K562 (cell line): ENCODE measurements around the gene KCNQ5. TPM values are rescaled to one million over a fixed set of nuclear protein-coding genes. Genes with fewer than 3 reads are reported as not detected.

Source experiments
- ATAC-seq: fragments of 200-7000 bp; cut with Tn5 transposase; 3 replicates; pipeline ENCODE4 v1.9.1; 2020; ENCODE audit warnings: moderate library complexity
- BruUV-seq: library from RNA; stranded (reverse); fragments of 400-500 nt; replicated peaks from 2 replicates; lab custom pipeline; 2021; lab: Mats Ljungman, UMichigan
- CTCF ChIA-PET: fragments of 300-600 bp; formaldehyde crosslinking; extraction: SDS; loops from one replicate; lab custom pipeline; 2021; ENCODE audit warnings: low intra/inter-chr PET ratio; lab: Yijun Ruan, JAX
- POLR2A ChIA-PET: fragments of 300-600, 350-650 bp; sonication (Branson Sonifier 250); formaldehyde crosslinking; extraction: SDS; loops from one replicate; lab custom pipeline; 2021; ENCODE audit warnings: antibody characterized with exemption, inconsistent platforms; lab: Yijun Ruan, JAX
- DNase-seq, 4 experiments: peaks; one replicate each; pipeline versions ENCODE4 v3.0.0 to v3.0.0-alpha.2; 2011 to 2018; ENCODE audit warnings: low spot score in 3 of 4, mixed read lengths in 3 of 4; ENCODE audit errors: extremely low read depth in 1 of 4
- FAIRE-seq: peaks from 2 replicates; lab custom pipeline; 2011; peaks lifted over from hg19 to GRCh38; lab: Jason Lieb, UNC
- H2AFZ ChIP-seq: 2 replicates; pipeline ENCODE4 v1.6.0; 2011; ENCODE audit warnings: low read depth, low read length, control low read depth, inconsistent platforms
- H3K27ac ChIP-seq: fragments of 200-600 bp; 3 replicates; pipeline ENCODE4 v1.8.0; 2011; ENCODE audit warnings: low read depth, mild to moderate bottlenecking, control low read depth, inconsistent platforms, low read length, moderate library complexity, mixed read lengths; ENCODE audit errors: extremely low read depth
- H3K27me3 ChIP-seq, 2 experiments: fragments of 300-600 bp in 1 of 2; 2 replicates in 1 of 2; 3 replicates in 1 of 2; pipeline versions ENCODE4 v1.6.0 to v1.8.0; 2011; ENCODE audit warnings: inconsistent platforms in 2 of 2, low read length in 2 of 2, mild to moderate bottlenecking in 1 of 2, mixed read lengths in 1 of 2, moderate library complexity in 1 of 2; ENCODE audit not compliant: control insufficient read depth in 2 of 2, insufficient read depth in 2 of 2
- H3K36me3 ChIP-seq: fragments of 300-600 bp; 3 replicates; pipeline ENCODE4 v1.8.0; 2011; ENCODE audit warnings: mild to moderate bottlenecking, low read length, inconsistent platforms; ENCODE audit not compliant: control insufficient read depth, insufficient read depth
- H3K4me1 ChIP-seq, 2 experiments: fragments of 200-600 bp in 1 of 2; replicated peaks in 1 of 2; 2 replicates in 1 of 2; 3 replicates in 1 of 2; pipeline versions ENCODE4 v1.5.1 to v1.8.0; 2011; ENCODE audit warnings: inconsistent platforms in 2 of 2, low read length in 2 of 2, mild to moderate bottlenecking in 1 of 2, mixed read lengths in 1 of 2, moderate library complexity in 1 of 2; ENCODE audit not compliant: control insufficient read depth in 2 of 2, insufficient read depth in 2 of 2
- H3K4me2 ChIP-seq: 2 replicates; pipeline ENCODE4 v1.6.1; 2011; ENCODE audit warnings: low read length, control low read depth, inconsistent platforms, mixed read lengths; ENCODE audit not compliant: insufficient read depth
- H3K4me3 ChIP-seq: fragments of 200-600 bp; sonication (generic), shearing (Covaris generic); 2 replicates; pipeline ENCODE4 v1.5.1; 2016; ENCODE audit warnings: control low read depth, inconsistent platforms
- H3K79me2 ChIP-seq: fragments of 200-600 bp; 3 replicates; pipeline ENCODE4 v1.8.0; 2011; ENCODE audit warnings: low read length, inconsistent platforms; ENCODE audit not compliant: control insufficient read depth, insufficient read depth
- H3K9ac ChIP-seq, 2 experiments: 2 replicates each; pipeline versions ENCODE4 v1.6.0 to v1.6.1; 2011; ENCODE audit warnings: low read depth in 2 of 2, low read length in 2 of 2, control low read depth in 1 of 2, inconsistent platforms in 1 of 2, mild to moderate bottlenecking in 1 of 2, mixed read lengths in 1 of 2; ENCODE audit not compliant: insufficient read depth in 1 of 2
- H3K9me1 ChIP-seq: one replicate; pipeline ENCODE4 v1.6.0; 2011; ENCODE audit warnings: inconsistent platforms, mild to moderate bottlenecking, low read length, moderate library complexity; ENCODE audit not compliant: control insufficient read depth, insufficient read depth
- H3K9me3 ChIP-seq: replicated peaks from 2 replicates; pipeline ENCODE4 v1.5.1; 2011; ENCODE audit warnings: low read depth, low read length, inconsistent platforms; ENCODE audit not compliant: control insufficient read depth, insufficient read depth
- H4K20me1 ChIP-seq: replicated peaks from 2 replicates; pipeline ENCODE4 v1.6.1; 2011; ENCODE audit warnings: low read length, inconsistent platforms, mixed read lengths; ENCODE audit not compliant: control insufficient read depth, insufficient read depth
- GABPA ChIP-seq: fragments of 200-800 bp; sonication (Bioruptor generic); conservative IDR thresholded peaks from 2 replicates; pipeline ENCODE4 v1.6.1; 2016; ENCODE audit warnings: low read depth, missing genetic modification characterization, missing compliant biosample characterization
- HLTF ChIP-seq: fragments of 450-650 bp; IDR thresholded peaks from 2 replicates; pipeline ENCODE4 v1.6.1; 2016
- NR3C1 ChIP-seq: sonication (generic); formaldehyde crosslinking; IDR thresholded peaks from 2 replicates; pipeline ENCODE4 v1.8.1; 2022; ENCODE audit warnings: missing genetic modification reagents
- SREBF1 ChIP-seq: fragments of 150-350 bp; IDR thresholded peaks from 2 replicates; pipeline ENCODE4 v1.6.1; 2014; ENCODE audit warnings: antibody characterized with exemption, low read depth, low read length, borderline replicate concordance
- TRIM28 ChIP-seq: fragments of 450-650 bp; IDR thresholded peaks from 2 replicates; pipeline ENCODE4 v1.6.1; 2017
- ZSCAN32 ChIP-seq: fragments of 450-650 bp; formaldehyde crosslinking; IDR thresholded peaks from 2 replicates; pipeline ENCODE4 v1.4.0; 2020; ENCODE audit warnings: mild to moderate bottlenecking, moderate library complexity
- WGBS: fragments of 100-300 bp; shearing (Covaris generic); methylation state at CpG from one replicate; pipeline ENCODE4 v1.1.6; 2016; ENCODE audit warnings: low coverage, mixed read lengths; ENCODE audit not compliant: insufficient coverage; ENCODE audit errors: missing lambda C conversion rate; 5-methylcytosine and 5-hydroxymethylcytosine counted together
- in situ Hi-C: fragments of 300-500 bp; cut with MboI; formaldehyde crosslinking; loops from 4 replicates; pipeline ENCODE4 v1.15.0; 2018; ENCODE audit warnings: inconsistent platforms, mixed read lengths
- intact Hi-C: fragments of 100-400 bp; cut with micrococcal nuclease; formaldehyde crosslinking; loops from 2 replicates; pipeline ENCODE4 v1.14.2; 2022
- polyA plus RNA-seq, 8 experiments: library from polyadenylated mRNA; depleted of rRNA in 4 of 8; stranded (reverse) in 5 of 8; unstranded in 3 of 8; fragments of >200 nt; fragmentation: Nextera tagmentation in 2 of 8; fragmentation: Illumina TruSeq in 1 of 8; extraction: Ambion mirVana in 2 of 8; extraction: Trizol in 1 of 8; gene quantifications; 2 replicates each; pipeline versions ENCODE4 v1.2.1 to v1.2.3, GENCODE V29; 2011 to 2014; ENCODE audit warnings: inconsistent platforms in 1 of 8, missing spikeins in 1 of 8
- total RNA-seq, 7 experiments: library from RNA; depleted of rRNA in 6 of 7; stranded (reverse); fragments of >200 nt in 6 of 7; fragmentation: Illumina TruSeq in 2 of 7; extraction: Trizol in 2 of 7; gene quantifications; 2 replicates each; pipeline versions ENCODE4 v1.2.1 to v1.2.3, GENCODE V29; 2011 to 2021; ENCODE audit warnings: low replicate concordance in 1 of 7
- TF ChIP-seq, protein P1 (sequence below): fragments of 450-650 bp; IDR thresholded peaks from 2 replicates; pipeline ENCODE4 v1.6.1; 2016; ENCODE audit warnings: antibody characterized with exemption

The KCNQ5 gene
- total and polyA plus RNA-seq, 9 of the 15 experiments (the other 6 are each of a cell fraction or from before 2014, with no cell fraction given) = 0.31 to 5.9 (median 2.6) TPM

DNA sequence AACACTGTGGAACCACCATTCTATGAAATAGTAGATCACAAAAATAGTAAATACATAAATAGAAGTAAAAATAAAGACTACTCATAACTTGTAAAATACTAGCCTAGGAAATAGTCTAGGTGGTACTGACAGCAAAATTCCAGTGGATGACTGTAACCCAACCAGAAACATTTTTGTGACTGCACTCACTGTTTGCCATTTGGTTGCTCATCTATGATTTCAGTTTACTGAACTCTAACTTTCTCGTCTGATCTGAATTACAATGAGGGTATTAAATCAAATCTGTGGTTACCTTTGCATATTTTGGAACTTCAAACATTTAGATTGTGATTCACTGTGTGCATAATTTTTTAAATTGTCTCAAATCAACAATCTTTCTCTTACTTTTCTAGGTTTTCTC is 452.3 kb downstream of the KCNQ5 start:
- POLR2A ChIA-PET = no interaction called here
- Histone ChIP-seq H3K79me2 (no peaks in the 10 kb centered on the region), H3K27me3 (no peaks in the 10 kb centered on the region), H3K9me3 (no peaks in the 10 kb centered on the region), H2AFZ (no peak overlapping the region), H3K4me1 (no peaks in the 10 kb centered on the region), H3K9me1 (no peaks in the 10 kb centered on the region), H3K9ac (no peak overlapping the region), H3K27ac (no peak overlapping the region), H3K36me3 (no peaks in the 10 kb centered on the region), H3K4me3 (no peak overlapping the region), H3K4me2 (no peak overlapping the region), H4K20me1 (no peaks in the 10 kb centered on the region)
- intact Hi-C loops = no loop called here
- in situ Hi-C loops = no loop called here
- BruUV-seq = no TSS peak
- TF ChIP-seq NR3C1 (CRISPR knock-in tag) (no peak), ZSCAN32 (CRISPR knock-in tag) (no peak), SREBF1 (no peak), GABPA (tag) (no peak), TRIM28 (no peak), HLTF (no peak)
- TF ChIP-seq, protein P1, sequence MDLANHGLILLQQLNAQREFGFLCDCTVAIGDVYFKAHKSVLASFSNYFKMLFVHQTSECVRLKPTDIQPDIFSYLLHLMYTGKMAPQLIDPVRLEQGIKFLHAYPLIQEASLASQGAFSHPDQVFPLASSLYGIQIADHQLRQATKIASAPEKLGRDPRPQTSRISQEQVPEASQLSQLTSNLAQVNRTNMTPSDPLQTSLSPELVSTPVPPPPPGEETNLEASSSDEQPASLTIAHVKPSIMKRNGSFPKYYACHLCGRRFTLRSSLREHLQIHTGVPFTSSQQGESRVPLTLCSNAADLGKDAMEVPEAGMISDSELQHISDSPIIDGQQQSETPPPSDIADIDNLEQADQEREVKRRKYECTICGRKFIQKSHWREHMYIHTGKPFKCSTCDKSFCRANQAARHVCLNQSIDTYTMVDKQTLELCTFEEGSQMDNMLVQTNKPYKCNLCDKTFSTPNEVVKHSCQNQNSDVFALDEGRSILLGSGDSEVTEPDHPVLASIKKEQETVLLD = no peak
- no peak for DNase-seq
- WGBS = 4% methylated on average over 1 of the region's 1 CpG
- no peak for FAIRE-seq
- CTCF ChIA-PET = no interaction called here
- ATAC-seq = no peak
